ENCODE data around the gene COMTD1.
"Not testable (repeated sequence)": the region's sequence is repeated elsewhere in the genome, so short reads cannot be mapped to it uniquely, and the experiment has no call there.

The COMTD1 gene

GRCh38 chr10:75195035-75195763 is 40.6 kb downstream of the COMTD1 start:
- no peaks in the 10 kb centered on the region for H3K4me1 ChIP-seq (ENCODE audit: control insufficient read depth, insufficient read depth, low read length)
- no peaks in the 10 kb centered on the region for H3K27me3 ChIP-seq (ENCODE audit: control insufficient read depth, insufficient read depth, low read length, poor library complexity, severe bottlenecking)
- 89 to 92% methylated on average over 6 of the region's 6 CpGs for WGBS, 2 experiments
- no peaks in the 10 kb centered on the region for H3K36me3 ChIP-seq (ENCODE audit: control insufficient read depth, insufficient read depth, low read length)
- no peaks in the 10 kb centered on the region for H3K9me3 ChIP-seq (ENCODE audit: control insufficient read depth, low read length)
- no peak overlapping the region for H3K27ac ChIP-seq (ENCODE audit: insufficient read depth, low read depth, low read length, poor library complexity, severe bottlenecking)
- H3K4me3 ChIP-seq (ENCODE audit: insufficient read depth, low read depth, low read length), result no peak overlapping the region

- H3K36me3 ChIP-seq (ENCODE audit: control insufficient read depth, insufficient read depth, low read length); H3K27me3 ChIP-seq (ENCODE audit: control insufficient read depth, insufficient read depth, low read length, poor library complexity, severe bottlenecking); H3K9me3 ChIP-seq (ENCODE audit: control insufficient read depth, low read length); H3K4me3 ChIP-seq (ENCODE audit: insufficient read depth, low read depth, low read length); H3K27ac ChIP-seq (ENCODE audit: insufficient read depth, low read depth, low read length, poor library complexity, severe bottlenecking); H3K4me1 ChIP-seq (ENCODE audit: control insufficient read depth, insufficient read depth, low read length): not testable (repeated sequence)
- 95% methylated on average over 3 to 4 of the region's 4 CpGs for WGBS, 2 experiments
Measured at GRCh38 chr10:75194625-75195024, 41.1 kb downstream of the COMTD1 start.

- Histone ChIP-seq H3K4me1 (ENCODE audit: control insufficient read depth, insufficient read depth, low read length) (no peaks in the 10 kb centered on the region), H3K36me3 (ENCODE audit: control insufficient read depth, insufficient read depth, low read length) (no peaks in the 10 kb centered on the region), H3K9me3 (ENCODE audit: control insufficient read depth, low read length) (no peaks in the 10 kb centered on the region), H3K27me3 (ENCODE audit: control insufficient read depth, insufficient read depth, low read length, poor library complexity, severe bottlenecking) (no peaks in the 10 kb centered on the region), H3K27ac (ENCODE audit: insufficient read depth, low read depth, low read length, poor library complexity, severe bottlenecking) (no peak overlapping the region), H3K4me3 (ENCODE audit: insufficient read depth, low read depth, low read length) (no peak overlapping the region)
- WGBS, 2 experiments, result 89 to 94% methylated on average over 10 of the region's 10 CpGs
Measured at GRCh38 chr10:75191821-75192568, 43.8 kb downstream of the COMTD1 start.

- Histone ChIP-seq H3K27ac (ENCODE audit: insufficient read depth, low read depth, low read length, poor library complexity, severe bottlenecking) (peak overlapping the region; percentile 9), H3K36me3 (ENCODE audit: control insufficient read depth, insufficient read depth, low read length) (no peaks in the 10 kb centered on the region), H3K9me3 (ENCODE audit: control insufficient read depth, low read length) (no peaks in the 10 kb centered on the region), H3K27me3 (ENCODE audit: control insufficient read depth, insufficient read depth, low read length, poor library complexity, severe bottlenecking) (no peaks in the 10 kb centered on the region), H3K4me3 (ENCODE audit: insufficient read depth, low read depth, low read length) (no peak overlapping the region), H3K4me1 (ENCODE audit: control insufficient read depth, insufficient read depth, low read length) (no peaks in the 10 kb centered on the region)
- 93 to 95% methylated on average over 12 of the region's 12 CpGs for WGBS, 2 experiments
Measured at GRCh38 chr10:75189266-75190096, 46.3 kb downstream of the COMTD1 start.

GRCh38 chr10:75188522-75188921 is 47.2 kb downstream of the COMTD1 start:
- not testable (repeated sequence) for H3K27me3 ChIP-seq (ENCODE audit: control insufficient read depth, insufficient read depth, low read length, poor library complexity, severe bottlenecking); H3K36me3 ChIP-seq (ENCODE audit: control insufficient read depth, insufficient read depth, low read length); H3K27ac ChIP-seq (ENCODE audit: insufficient read depth, low read depth, low read length, poor library complexity, severe bottlenecking); H3K4me1 ChIP-seq (ENCODE audit: control insufficient read depth, insufficient read depth, low read length); H3K9me3 ChIP-seq (ENCODE audit: control insufficient read depth, low read length); H3K4me3 ChIP-seq (ENCODE audit: insufficient read depth, low read depth, low read length)
- 93 to 95% methylated on average over 9 of the region's 9 CpGs for WGBS, 2 experiments

- Histone ChIP-seq H3K27ac (ENCODE audit: insufficient read depth, low read depth, low read length, poor library complexity, severe bottlenecking) (no peak overlapping the region), H3K9me3 (ENCODE audit: control insufficient read depth, low read length) (no peaks in the 10 kb centered on the region), H3K4me3 (ENCODE audit: insufficient read depth, low read depth, low read length) (no peak overlapping the region), H3K36me3 (ENCODE audit: control insufficient read depth, insufficient read depth, low read length) (no peaks in the 10 kb centered on the region), H3K27me3 (ENCODE audit: control insufficient read depth, insufficient read depth, low read length, poor library complexity, severe bottlenecking) (no peaks in the 10 kb centered on the region), H3K4me1 (ENCODE audit: control insufficient read depth, insufficient read depth, low read length) (no peaks in the 10 kb centered on the region)
- 68 to 77% methylated on average over 3 of the region's 3 CpGs for WGBS, 2 experiments
Measured at GRCh38 chr10:75187961-75188426, 47.8 kb downstream of the COMTD1 start.

GRCh38 chr10:75186310-75186709 is 49.4 kb downstream of the COMTD1 start:
- no peaks in the 10 kb centered on the region for H3K9me3 ChIP-seq (ENCODE audit: control insufficient read depth, low read length)
- no peak overlapping the region for H3K4me3 ChIP-seq (ENCODE audit: insufficient read depth, low read depth, low read length)
- H3K4me1 ChIP-seq (ENCODE audit: control insufficient read depth, insufficient read depth, low read length), result no peaks in the 10 kb centered on the region
- H3K27ac ChIP-seq (ENCODE audit: insufficient read depth, low read depth, low read length, poor library complexity, severe bottlenecking), result no peak overlapping the region
- no peaks in the 10 kb centered on the region for H3K36me3 ChIP-seq (ENCODE audit: control insufficient read depth, insufficient read depth, low read length)
- 91 to 96% methylated on average over 4 of the region's 4 CpGs for WGBS, 2 experiments
- H3K27me3 ChIP-seq (ENCODE audit: control insufficient read depth, insufficient read depth, low read length, poor library complexity, severe bottlenecking), result no peaks in the 10 kb centered on the region
